Amygdala (tissue), 56 donors: ENCODE results near the gene CCDC194.

Source experiments
- DNase-seq, 56 donors: peaks; one replicate each; lab custom pipeline; 2025; lab: John Stamatoyannopoulos, UW

CCDC194 gene

DNA sequence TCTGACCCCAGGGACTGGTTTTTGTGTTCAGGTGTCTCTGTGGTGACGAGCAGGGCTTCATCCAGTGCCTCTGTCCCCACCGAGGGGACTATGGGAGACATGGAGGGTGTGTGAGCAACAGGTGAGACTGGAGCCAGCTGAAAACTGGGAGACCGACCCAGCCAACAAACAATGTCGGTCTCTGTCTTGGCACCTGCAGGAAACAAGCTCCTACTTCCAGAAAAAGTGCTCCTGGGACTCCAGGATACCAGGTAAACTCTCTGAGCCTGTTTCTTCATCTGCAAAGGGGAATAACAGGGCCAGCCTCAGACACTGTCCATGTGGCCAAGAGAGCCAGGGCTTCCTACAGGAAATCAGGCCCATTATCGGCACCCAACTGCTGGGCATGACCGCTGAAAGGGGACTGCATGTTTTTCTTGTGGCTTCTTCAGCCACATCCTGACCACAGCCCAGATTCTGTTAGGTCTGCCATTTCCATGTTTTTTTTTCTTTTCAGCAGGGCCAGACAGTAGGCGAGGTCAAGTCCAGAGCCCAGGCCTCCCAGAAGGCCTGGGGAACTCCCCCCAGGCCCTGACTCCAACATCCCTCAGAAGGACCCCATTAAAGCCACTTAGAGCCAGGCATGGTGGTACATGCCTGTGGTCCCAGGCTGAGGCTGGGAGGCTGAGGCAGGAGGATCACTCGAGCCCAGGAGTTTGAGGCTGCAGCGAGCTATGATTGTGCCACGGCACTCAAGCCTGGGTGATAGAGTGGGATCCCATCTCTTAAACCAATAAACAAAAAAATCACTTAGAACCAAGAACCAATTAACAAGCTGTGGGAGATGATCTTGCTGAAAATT lies 12.3 kb upstream of the CCDC194 start:
- peak in 8 of 56 donors; percentile 4 to 23 (median 10) for DNase-seq

DNA sequence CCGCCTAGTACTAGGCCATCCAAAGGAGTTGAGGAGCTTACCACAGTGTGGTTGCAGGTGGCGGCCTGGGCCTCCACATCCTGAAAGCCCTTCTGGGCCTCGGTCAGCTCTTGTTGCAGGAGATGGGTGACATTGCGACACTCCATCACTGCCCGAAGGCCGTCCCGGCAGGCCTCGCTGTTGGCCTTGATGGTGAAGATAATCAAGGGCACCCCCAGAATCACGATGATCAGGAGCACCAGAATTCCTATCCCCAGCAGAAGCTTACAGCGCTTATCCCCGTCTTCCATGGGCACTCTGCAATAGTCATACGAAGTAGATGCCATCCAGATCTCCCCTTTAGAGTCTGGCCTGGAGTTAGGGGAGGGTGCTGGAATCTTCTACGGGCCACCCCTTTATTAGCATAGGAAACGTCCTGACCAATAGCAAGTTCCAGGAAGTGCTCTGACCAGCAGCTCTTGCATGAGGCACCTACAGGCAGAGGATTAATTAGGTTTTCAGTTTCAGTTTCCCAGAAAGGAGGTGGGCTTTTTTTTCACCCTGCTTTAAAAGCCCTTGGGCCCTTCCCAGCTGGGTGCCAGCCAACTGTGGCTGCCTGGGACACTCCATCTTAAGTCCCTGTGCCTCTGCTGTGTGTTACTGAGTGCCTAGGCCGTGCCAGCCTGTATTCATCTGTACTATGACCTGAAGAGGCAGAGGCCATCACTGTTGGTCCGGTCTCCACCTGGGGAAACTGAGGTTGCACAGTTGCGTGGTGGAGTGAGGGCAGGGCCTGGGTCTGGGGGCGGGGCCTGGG lies 11.5 kb upstream of the CCDC194 start, which contains the start of gene BST2:
Gene BST2 (minus strand): TSS at position 381 of the 796 bp plus-strand sequence. CDS start 55 bp downstream, at position 326.
- peak in 30 of 56 donors; percentile 10 to 66 (median 30) for DNase-seq

DNA sequence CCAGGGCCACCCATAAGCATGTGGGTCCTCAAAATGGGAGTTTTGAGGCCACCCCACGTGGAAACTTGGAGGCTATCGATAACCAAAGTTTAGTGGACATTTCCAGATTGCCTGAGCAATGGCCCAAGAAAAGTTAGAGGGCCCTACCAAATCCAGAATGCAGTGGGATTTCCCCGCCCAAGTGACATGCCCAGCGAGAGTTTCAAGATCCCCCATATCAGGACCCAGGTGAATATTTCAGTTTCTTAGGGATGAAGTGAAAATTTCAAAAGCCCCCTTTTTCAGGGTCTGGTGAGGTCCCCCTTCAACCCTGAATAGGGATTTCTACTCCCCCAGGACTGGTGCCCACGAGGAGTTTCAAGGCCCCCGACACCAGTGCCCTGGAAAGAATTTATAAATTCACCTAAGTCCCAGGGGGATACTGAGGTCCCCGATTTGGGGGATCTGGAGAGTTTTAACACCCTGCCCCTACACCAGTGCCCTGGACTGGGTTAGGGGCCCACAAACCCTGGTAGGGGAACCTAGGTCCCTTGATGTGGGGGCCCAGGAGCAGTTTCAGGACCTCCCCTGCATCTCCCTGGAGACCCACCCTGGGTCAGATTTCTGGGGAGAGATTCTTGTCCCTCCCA lies 10.7 kb upstream of the CCDC194 start:
- no peak for DNase-seq

DNA sequence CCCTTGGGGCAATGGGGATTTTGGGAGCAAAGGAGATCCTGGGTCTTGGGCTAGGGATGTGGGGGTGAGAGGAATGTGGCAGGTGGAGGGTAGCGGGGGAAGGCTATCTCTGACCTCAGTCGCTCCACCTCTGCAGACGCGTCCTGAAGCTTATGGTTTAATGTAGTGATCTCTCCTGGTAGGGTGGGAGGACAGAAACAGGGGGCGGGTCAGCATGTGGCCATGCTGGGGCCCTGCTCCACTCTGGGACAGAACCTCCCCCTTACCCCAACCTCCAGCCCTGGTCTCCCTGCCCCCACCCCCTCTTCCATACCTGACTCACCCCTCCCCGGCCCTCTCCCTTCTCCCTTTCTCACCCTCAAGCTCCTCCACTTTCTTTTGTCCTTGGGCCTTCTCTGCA lies 10.0 kb upstream of the CCDC194 start:
- DNase-seq = no peak

DNA sequence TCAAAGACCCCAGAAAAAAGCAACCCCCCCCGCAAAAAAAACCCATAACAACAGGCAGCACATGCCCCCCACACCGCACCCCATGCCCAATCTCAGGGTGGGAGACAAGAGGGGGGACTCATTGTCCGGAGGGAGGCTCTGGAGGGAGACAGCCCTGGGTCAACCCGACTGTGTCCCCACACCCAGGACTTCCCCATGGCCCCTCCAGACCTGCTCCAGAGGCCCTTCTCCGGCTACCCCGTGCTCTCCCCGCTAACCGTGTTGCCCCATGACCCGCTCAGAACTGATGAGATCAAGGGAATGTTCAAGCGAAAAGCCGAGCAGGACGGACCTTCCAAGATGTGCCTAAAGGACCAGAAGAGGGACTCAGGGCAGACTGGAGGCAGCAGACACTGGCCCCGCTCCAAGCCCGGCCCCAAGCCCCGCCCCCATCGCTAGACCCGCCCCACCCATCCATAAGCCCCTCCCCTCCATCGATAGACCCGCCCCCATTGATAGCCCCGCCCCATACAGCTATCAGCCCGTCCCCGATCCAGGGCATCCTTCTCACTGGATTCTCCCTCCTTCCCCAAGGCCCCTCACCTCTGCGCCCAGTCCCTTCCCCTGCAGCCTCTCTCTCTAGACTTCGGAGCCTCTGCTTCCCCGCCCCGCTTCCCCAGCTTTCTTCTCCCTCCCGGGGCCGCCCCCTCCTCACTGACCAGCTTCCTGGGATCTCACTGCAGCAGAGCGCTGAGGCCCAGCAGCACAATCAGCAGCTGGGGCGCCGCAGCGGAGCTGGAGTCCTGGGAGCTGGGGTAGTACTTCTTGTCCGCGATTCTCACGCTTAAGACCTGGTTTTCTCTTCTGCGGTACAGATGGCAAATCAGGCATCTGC lies 9.2 kb upstream of the CCDC194 start:
- peak in 1 of 56 donors; percentile 62 for DNase-seq

DNA sequence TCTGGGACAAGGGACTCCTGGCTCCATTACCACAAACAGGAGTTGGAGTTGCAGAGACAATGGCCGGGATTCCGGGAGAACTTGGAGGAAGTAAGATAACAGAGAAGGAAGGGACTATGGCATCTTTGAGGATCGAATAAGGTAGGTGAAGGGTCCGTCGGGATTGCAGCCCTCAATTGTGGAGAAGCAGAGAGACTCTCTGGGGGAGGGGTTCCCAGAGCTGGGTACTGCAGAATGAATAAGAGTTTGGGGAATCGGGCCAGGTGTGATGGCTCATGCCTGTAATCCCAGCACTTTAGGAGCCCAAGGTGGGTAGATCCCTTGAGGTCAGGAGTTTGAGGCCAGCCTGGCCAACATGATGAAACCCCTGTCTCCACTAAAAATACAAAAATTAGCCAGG lies 7.6 kb upstream of the CCDC194 start:
- no peak for DNase-seq

DNA sequence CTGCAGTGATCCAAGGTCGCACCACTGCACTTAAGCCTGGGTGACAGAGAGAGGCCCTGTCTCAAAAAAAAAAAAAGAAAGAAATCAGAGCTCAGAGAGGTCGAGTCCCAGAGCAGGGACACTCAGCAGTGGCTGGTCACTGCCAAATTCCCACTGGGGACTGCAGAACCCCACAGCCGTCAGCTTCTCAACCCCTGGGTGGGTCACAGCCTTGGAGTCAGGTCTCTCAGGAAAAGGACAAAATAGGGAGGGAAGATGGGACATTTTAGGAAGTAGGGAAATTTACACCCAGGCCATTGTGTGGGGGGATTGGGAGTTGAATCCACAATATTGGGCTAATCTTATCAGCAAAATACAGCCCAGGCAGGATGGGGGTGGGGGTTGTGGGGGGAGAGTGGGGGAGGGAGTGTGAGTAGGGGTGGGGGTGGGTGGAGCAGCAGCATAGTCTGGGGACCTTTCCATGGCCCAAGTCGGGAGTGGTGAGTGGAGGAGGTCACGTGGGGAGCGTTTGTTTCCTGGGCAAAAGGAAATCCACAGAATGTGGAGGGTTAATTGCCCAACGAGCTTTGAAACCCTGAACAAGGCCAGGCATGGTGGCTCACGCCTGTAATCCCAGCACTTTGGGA lies 5.0 kb upstream of the CCDC194 start:
- no peak for DNase-seq

DNA sequence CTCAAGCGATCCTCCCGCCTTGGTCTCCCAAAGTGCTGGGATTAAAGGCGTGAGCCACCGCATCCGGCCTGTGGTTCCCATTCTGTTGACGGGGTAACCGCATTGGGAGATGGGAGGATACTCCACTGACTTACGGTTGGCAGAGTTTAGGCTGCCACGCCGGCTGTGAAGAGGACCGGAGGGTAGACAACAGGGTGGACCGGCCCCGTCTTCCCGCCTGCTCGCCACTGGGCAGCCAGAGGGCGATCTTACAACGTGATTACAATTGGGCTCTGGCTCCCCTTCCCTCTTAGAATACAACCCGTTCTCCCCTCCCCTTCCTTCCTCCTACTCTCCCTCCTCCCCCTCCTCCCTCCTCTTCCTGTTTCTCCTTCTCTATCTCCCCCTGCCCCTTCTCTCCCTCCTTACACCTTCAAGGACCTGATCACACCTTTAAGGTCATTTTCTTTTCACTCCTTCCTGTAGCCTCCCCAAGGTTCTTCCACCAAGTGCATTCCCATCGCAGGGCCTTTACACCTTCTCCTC lies 957 bp upstream of the CCDC194 start:
- DNase-seq = peak in 9 of 56 donors; percentile 4 to 23 (median 8)

DNA sequence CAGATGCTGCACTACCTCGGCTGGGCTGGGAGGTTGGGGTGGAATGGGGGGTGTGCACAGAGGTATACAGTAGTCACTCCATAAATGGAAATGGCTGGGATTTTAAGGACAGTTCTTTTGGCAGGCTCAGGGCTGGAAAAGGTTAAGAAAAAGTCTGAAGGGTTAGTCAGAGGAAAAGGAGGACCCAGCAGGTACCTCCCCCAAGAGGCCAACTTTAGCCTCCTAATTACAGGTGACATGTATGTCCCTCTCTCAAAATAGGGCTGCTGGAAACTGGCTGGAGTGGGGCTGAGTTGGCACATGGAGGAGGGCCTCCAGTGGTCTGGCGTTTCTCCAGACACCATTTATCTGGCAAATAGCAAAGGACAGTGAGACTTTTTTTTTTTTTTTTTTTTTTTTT lies 994 bp downstream of the CCDC194 start:
- no peak for DNase-seq

DNA sequence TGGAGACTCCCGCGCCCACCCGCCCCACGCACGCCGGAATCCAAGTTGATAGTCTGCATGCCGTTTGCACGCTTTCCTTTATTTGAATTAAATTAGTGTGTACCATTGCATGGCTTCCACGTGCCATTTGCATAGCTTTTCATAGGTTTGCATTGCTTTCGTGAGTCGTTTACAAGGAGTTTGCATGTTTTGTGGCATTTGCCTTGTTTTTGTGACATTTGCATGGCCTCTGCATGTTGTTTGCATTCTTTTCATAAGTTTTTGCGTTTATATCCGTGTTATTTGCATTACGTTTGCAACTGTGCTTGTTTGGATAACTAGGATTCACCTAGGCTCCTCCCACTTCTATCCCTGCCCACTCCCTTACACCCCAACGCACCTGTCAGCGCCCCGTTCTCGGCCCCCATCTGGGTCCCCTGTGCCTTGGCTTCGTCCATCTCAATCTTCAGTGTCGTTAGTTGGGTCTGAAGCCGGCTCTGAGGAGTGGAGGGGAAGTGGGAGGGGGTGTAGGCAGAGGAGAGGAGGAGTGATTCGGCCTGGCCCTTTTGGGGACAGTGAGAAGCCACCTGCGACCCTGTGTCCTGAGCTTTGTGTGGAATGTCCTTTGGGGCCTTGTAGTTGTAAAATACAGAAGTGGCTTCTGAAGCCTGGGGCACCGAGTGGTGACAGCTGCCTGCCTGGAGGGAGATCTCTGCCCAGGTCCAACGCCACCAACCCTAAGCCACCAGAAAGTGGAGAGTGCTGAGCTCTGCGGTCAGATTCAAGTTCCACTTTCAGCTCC lies 2.4 kb downstream of the CCDC194 start:
- peak in 1 of 56 donors; percentile 5 for DNase-seq

DNA sequence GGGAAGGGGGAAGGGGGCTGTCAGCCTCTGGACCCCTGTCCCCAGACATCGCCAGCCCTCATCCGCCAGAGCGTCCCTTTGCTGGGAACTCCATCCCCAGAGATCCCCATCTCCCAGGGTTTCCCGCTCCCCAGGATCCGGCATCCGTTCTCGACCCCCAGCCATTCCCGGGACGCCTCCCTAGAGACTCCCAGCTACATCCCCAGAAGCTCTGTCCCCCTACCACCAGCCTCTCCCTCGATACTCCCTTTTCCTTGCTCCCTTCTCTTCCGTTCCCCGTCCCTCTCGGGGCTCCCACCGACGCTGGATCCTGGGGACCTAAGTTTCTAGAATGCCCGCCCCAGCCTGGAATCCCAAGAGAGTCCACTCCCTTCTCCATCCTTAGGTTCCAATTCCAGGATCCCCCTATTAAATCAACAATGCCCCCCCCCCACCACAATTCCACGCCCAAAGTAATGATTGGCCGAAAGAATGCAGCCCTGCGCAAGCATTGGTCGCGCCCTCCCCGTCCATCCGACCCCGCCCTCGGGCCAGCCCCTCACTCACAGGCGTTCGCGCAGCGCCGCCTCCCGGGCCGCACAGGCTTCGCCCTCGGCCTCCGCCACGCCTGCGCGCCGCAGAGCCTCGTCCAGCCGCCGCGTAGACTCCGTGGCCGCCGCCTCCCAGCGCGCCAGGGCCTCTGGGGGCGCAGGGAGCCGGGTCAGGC lies 3.2 kb downstream of the CCDC194 start:
- peak in 54 of 56 donors; percentile 13 to 88 (median 74) for DNase-seq

DNA sequence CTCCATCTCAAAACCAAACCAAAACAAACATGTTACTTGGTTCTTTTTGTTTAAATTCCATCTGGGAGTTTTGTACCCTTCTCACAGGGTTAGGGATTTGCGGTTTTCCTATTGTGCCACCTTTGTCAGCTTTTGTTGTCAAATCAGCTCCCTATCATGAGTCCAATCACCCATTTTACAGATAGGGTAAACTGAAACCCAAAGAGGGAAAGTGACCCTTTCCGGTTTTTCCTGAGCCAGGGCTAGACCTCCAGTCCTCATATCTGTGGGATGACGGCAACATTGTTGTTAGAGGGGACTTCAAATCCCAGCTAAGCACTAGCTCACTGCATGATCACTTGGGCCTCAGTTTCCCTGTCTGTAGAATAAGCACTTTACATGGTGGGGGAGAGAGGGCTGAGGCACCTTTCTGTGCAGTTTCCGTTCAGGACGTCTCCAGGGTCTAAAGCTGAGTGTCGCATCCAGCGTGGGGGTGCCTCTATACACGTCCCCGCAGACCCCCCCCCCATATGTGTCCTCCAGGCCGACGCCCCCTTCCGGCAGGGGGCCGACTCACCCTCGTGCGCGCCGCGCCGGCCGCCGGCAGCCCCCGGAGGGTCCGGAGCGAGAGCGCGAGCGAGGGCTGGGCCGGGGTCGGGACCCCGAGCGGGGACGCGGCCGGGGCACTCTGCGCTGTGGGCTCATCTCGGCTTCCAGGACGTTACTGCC lies 3.9 kb downstream of the CCDC194 start:
- DNase-seq = no peak

DNA sequence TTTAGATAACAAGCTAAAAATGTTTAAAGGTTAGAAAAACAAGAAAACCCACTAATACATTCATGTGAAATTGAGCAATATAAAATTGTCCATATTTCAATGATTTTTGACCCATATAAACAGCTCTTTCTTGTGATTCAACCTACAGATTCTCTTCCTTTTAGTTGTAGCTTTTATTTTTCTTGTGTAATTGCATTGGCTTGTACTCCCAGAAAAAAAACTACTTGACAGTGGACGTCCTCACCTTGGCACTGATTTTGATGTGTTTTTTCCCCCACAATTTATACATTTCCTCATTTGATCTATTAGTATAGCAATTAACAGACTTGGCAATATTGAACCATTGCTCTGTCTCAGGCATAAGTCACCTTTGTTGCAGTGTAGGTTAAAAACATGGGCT lies 4.7 kb downstream of the CCDC194 start:
- no peak for DNase-seq

DNA sequence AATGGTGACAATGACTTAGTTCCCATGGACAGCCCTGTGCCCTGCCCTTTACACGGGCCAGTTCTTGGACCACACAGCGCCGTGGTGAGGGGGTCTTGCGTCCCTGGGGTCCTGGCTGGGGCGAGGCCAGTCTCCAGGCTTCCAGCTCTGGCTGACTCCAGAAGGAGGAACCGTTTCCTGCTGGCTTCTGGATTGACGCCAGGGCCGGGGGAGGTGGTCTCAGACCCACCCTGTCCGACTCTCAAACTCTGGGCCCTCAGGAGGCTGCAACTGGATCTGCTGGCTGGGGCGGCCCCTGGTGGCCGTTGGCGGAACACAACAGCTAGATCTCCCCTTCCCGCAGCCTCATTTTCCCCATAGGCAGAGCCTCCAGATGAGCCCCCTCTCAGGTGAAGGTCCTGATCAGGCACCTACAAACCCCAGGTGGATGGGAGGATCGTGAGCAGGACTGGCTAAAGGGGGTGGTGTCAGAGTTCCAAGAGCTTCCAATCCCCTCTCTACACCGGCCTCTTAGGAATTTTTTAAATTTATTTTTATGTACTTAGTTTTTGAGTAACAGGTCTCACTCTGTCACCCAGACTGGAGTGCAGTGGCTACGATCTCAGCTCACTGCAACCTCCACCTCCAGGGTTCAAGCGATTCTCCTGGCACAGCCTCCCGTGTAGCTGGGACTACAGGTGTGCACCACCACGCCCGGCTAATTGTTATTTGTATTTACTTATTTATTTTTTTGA lies 8.0 kb downstream of the CCDC194 start:
- peak in 17 of 56 donors; percentile 3 to 55 (median 21) for DNase-seq

DNA sequence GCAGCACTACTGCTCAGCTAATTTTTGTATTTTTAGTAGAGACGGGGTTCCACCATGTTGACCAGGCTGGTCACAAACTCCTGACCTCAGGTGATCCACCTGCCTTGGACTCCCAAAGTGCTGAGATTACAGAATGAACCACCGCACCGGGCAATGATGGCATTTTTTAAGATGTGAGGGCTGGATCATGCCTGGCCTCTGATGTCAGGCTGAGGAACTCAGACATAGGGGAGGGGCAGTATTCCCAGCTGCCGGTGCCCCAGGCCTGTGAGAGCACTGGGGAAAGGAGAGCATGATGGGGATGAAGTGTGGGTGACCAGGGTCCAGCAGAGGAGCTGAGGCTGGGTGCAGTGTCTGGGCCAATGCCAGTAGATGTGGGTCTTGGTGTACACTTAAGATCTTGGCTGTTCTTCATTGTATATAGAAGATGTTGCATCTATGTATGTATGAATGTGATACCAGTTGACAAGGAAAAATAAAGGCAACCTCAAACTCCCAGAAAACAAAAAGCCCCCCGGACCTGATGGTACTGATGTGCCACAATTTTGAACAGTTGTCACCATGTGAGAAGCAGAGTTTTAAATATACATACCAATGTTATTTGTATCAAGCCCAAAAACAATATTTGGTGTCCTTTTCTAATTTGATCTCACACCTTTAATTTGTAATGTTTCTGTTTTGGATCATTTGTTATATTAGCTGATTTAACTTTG lies 13.4 kb downstream of the CCDC194 start:
- no peak for DNase-seq

DNA sequence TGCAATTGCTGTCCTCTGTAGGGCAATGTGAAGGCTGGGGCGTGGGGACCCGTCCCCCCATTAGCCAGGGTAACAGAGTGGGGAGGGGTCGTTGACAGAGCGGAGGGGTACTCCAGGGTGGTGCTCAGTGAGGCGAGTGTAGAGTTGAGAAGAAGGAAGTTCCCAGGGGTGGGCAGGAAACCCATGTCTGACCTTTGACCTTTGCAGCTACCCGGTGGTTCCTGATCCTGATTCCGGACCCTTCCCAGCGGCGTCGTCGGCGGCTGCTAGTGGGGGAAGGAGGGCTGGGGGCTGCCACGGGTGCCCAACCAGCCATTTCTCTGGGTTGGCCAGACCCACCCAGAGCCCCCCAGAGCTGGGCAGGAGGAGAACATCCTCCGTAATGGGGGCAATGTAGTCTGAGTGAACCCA lies 14.8 kb downstream of the CCDC194 start:
- DNase-seq = no peak
